Suprapubic skin (tissue), 4 donors: ENCODE data around the gene PLBD2. TPM values are rescaled to one million over a fixed set of nuclear protein-coding genes. Genes with fewer than 3 reads are reported as not detected.

Source experiments
- DNase-seq, 2 donors: peaks; one replicate each; pipeline ENCODE4 v3.0.0-alpha.2; 2019; ENCODE audit warnings: low spot score in 2 of 2
- H3K27ac ChIP-seq: fragments of 200-600 bp; sonication (generic); one replicate; pipeline ENCODE4 v1.5.1; 2019
- H3K27me3 ChIP-seq: fragments of 200-600 bp; sonication (generic); one replicate; pipeline ENCODE4 v1.5.1; 2019
- H3K36me3 ChIP-seq: fragments of 200-600 bp; sonication (generic); one replicate; pipeline ENCODE4 v1.5.1; 2019
- H3K4me1 ChIP-seq: fragments of 200-600 bp; sonication (generic); one replicate; pipeline ENCODE4 v1.5.1; 2019
- H3K4me3 ChIP-seq: fragments of 200-600 bp; sonication (generic); one replicate; pipeline ENCODE4 v1.5.1; 2019; ENCODE audit warnings: mild to moderate bottlenecking
- H3K9me3 ChIP-seq: fragments of 200-600 bp; sonication (generic); one replicate; pipeline ENCODE4 v1.5.1; 2019
- EP300 ChIP-seq: sonication (generic); formaldehyde crosslinking; IDR thresholded peaks from one replicate; pipeline ENCODE4 v1.6.1; 2017; ENCODE audit warnings: antibody characterized with exemption
- POLR2A ChIP-seq, 2 donors: fragments of 450-650 bp; IDR thresholded peaks; one replicate each; pipeline ENCODE4 v1.6.1; 2017; ENCODE audit warnings: antibody characterized with exemption in 2 of 2, mild to moderate bottlenecking in 2 of 2, moderate library complexity in 2 of 2
- POLR2AphosphoS5 ChIP-seq, 3 donors: sonication (generic); formaldehyde crosslinking; IDR thresholded peaks; one replicate each; pipeline ENCODE4 v1.6.1; 2017; ENCODE audit warnings: antibody characterized with exemption in 3 of 3
- WGBS: methylation state at CpG from one replicate; pipeline ENCODE4 v1.1.5; 2018; 5-methylcytosine and 5-hydroxymethylcytosine counted together
- total RNA-seq, 4 donors: library from RNA; depleted of rRNA; stranded (reverse); fragments of >200 nt; gene quantifications; one replicate each; pipeline ENCODE4 v1.1.0, GENCODE V29; 2016
- TF ChIP-seq, protein P1 (sequence below), 2 donors: fragments of 200-600 bp in 1 of 2; fragments of 450-650 bp in 1 of 2; sonication (generic) in 1 of 2; IDR thresholded peaks; one replicate each; pipeline ENCODE4 v1.5.1; 2016 to 2019; ENCODE audit warnings: antibody characterized with exemption in 2 of 2, mild to moderate bottlenecking in 1 of 2, moderate library complexity in 1 of 2

PLBD2 gene
- total RNA-seq, 4 donors from 2014 or later = 22.2 to 29.2 (median 27.3) TPM

DNA sequence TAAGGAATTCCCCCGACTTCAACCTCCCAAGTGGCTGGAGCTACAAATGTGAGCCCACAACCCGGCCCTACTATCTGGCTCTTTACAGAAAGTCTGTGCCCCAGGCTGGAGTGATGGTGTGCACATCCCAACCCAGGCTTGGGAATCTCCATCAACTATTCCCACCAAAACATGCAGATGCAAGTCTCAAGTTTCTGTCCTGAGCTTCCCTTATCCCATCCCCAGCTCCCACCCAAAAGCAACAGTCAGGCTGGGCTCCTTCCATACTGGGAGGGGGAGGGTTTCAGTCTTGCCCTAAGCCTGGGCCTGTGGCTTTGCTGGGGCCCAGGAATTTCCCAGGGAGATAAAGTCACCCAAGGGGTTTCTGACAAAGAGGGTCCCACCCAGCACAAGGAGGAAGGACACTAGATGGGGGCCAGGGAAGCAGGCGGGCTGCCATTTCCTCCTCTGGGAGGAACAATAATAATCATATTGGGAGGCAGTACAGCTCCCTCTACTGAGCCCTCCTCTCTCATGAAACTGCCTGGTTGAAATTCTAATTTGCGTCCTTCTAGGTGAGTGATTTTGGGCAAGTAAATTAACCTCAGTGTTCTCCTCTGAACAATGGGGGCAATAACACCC is 31.5 kb upstream of the PLBD2 start:
- Histone ChIP-seq H3K27ac (no peak overlapping the region), H3K27me3 (no peaks in the 10 kb centered on the region), H3K4me1 (peaks cover 6% of the 10 kb centered on the region), H3K9me3 (no peaks in the 10 kb centered on the region), H3K4me3 (no peak overlapping the region), H3K36me3 (peaks cover 19% of the 10 kb centered on the region)
- no peak for DNase-seq
- TF ChIP-seq EP300 (no peak), POLR2AphosphoS5 (IDR thresholded peaks at IDR 0.05) (no peak), POLR2A (IDR thresholded peaks at IDR 0.05) (no peak)
- TF ChIP-seq, protein P1, sequence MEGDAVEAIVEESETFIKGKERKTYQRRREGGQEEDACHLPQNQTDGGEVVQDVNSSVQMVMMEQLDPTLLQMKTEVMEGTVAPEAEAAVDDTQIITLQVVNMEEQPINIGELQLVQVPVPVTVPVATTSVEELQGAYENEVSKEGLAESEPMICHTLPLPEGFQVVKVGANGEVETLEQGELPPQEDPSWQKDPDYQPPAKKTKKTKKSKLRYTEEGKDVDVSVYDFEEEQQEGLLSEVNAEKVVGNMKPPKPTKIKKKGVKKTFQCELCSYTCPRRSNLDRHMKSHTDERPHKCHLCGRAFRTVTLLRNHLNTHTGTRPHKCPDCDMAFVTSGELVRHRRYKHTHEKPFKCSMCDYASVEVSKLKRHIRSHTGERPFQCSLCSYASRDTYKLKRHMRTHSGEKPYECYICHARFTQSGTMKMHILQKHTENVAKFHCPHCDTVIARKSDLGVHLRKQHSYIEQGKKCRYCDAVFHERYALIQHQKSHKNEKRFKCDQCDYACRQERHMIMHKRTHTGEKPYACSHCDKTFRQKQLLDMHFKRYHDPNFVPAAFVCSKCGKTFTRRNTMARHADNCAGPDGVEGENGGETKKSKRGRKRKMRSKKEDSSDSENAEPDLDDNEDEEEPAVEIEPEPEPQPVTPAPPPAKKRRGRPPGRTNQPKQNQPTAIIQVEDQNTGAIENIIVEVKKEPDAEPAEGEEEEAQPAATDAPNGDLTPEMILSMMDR (IDR thresholded peaks at IDR 0.05) = no peak
- 73% methylated on average over 4 of the region's 4 CpGs for WGBS

- Histone ChIP-seq H3K36me3 (peaks cover 25% of the 10 kb centered on the region), H3K27ac (no peak overlapping the region), H3K27me3 (no peaks in the 10 kb centered on the region), H3K4me3 (no peak overlapping the region), H3K9me3 (no peaks in the 10 kb centered on the region), H3K4me1 (peaks cover 12% of the 10 kb centered on the region)
- 92% methylated on average over 5 of the region's 5 CpGs for WGBS
- TF ChIP-seq, protein P1 (IDR thresholded peaks at IDR 0.05) = no peak
- TF ChIP-seq EP300 = no peak
- TF ChIP-seq POLR2A (IDR thresholded peaks at IDR 0.05) = no peak
- no peak for TF ChIP-seq POLR2AphosphoS5 (IDR thresholded peaks at IDR 0.05)
- no peak for DNase-seq
These were observed 30.0 kb upstream of the PLBD2 start for GRCh38 chr12:113328368-113328889.

DNA sequence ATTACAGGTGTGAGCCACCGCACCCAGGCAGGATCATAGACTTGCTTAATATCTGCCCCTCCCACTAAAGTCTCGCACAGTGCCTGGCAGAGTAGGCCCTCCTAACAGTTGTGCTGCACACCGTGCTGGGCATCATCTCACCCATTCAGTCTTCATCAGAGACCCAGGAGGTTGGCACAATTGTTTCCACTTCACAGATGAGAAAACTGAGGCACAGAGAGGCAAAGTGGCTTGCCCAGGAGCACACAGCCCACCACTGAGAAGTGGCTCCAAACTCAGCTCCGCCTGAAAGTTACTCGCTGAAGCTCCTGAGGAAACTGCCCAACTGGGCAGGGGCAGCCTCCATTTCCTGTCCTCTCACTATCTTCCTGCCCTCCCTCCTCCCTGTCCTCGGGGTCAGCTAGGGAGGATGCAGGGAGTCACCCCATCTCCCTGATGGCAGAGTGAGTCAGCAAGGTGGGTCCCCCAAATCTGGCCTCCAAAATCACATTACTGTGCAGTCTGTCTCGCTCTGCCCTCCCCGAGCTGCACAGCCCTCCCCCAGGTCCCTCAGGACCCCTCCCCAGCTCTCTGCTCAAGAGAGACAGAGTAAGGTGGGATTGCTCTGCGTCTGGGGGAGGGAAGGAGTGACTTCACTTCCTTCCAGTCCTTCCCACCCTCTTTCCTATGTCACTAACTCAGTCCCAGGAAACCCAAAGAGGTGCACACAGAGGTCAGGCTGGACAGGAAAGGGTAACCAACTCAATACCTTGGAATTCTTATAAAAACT is 29.2 kb upstream of the PLBD2 start:
- Histone ChIP-seq H3K9me3 (no peaks in the 10 kb centered on the region), H3K4me1 (peaks cover 19% of the 10 kb centered on the region), H3K27me3 (no peaks in the 10 kb centered on the region), H3K36me3 (peaks cover 25% of the 10 kb centered on the region), H3K27ac (no peak overlapping the region), H3K4me3 (no peak overlapping the region)
- DNase-seq = no peak
- TF ChIP-seq POLR2AphosphoS5 (IDR thresholded peaks at IDR 0.05) = no peak
- TF ChIP-seq EP300 = no peak
- TF ChIP-seq, protein P1 (IDR thresholded peaks at IDR 0.05) = no peak
- TF ChIP-seq POLR2A (IDR thresholded peaks at IDR 0.05) = no peak
- 91% methylated on average over 7 of the region's 9 CpGs for WGBS

DNA sequence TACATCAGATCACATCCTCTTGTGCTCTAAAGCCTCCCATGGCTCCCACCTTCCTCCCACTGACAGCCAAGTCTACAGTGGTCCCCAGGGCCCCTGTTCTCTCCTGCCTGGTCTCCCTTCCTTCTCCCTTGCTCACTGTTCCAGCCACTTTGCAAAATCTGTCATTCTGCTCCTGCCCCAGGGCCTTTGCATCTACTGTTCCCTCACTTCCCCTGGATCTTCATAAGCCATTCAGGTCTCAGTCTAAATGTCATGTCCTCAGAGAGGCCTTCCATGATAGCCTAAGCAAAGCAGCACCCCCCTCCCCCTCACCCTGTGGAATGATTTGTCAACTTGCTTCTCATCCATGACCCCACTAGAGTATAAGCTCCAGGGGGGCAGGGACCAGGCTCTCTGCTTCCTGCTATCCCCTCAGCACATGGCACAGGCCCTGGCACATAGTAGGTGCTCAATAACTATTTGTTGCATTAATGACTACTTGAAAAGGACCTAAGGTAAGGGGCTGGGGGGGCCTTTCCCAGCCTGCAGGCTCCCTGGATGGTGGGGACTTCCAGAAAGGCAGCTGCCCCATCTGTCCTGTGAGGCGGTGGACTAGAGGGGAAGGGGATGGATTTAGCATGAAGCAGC is 28.5 kb upstream of the PLBD2 start:
- 100% methylated on average over 1 of the region's 1 CpG for WGBS
- DNase-seq = no peak
- H3K27me3 ChIP-seq = no peaks in the 10 kb centered on the region
- no peaks in the 10 kb centered on the region for H3K9me3 ChIP-seq
- H3K27ac ChIP-seq = no peak overlapping the region
- H3K4me3 ChIP-seq = no peak overlapping the region
- peaks cover 23% of the 10 kb centered on the region for H3K4me1 ChIP-seq
- TF ChIP-seq, protein P1 (IDR thresholded peaks at IDR 0.05) = no peak
- TF ChIP-seq POLR2AphosphoS5 (IDR thresholded peaks at IDR 0.05) (no peak), EP300 (no peak), POLR2A (IDR thresholded peaks at IDR 0.05) (no peak)
- H3K36me3 ChIP-seq = peaks cover 25% of the 10 kb centered on the region

GRCh38 chr12:113330505-113330904 is 27.9 kb upstream of the PLBD2 start:
- 94% methylated on average over 2 of the region's 2 CpGs for WGBS
- Histone ChIP-seq H3K4me3 (no peak overlapping the region), H3K27ac (no peak overlapping the region), H3K4me1 (peaks cover 29% of the 10 kb centered on the region), H3K36me3 (peaks cover 25% of the 10 kb centered on the region), H3K9me3 (no peaks in the 10 kb centered on the region), H3K27me3 (no peaks in the 10 kb centered on the region)
- TF ChIP-seq POLR2A (IDR thresholded peaks at IDR 0.05) (no peak), POLR2AphosphoS5 (IDR thresholded peaks at IDR 0.05) (no peak), EP300 (no peak)
- TF ChIP-seq, protein P1 (IDR thresholded peaks at IDR 0.05) = no peak
- DNase-seq = no peak
